GM12801 (cell line): ENCODE measurements around the gene LRP1-AS.

Source experiments
- TF ChIP-seq, protein P1 (sequence below): IDR thresholded peaks from one replicate; pipeline ENCODE4 v1.5.1; 2011; ENCODE audit warnings: control low read depth; ENCODE audit not compliant: insufficient read length; ENCODE audit errors: extremely low read depth

LRP1-AS gene

DNA sequence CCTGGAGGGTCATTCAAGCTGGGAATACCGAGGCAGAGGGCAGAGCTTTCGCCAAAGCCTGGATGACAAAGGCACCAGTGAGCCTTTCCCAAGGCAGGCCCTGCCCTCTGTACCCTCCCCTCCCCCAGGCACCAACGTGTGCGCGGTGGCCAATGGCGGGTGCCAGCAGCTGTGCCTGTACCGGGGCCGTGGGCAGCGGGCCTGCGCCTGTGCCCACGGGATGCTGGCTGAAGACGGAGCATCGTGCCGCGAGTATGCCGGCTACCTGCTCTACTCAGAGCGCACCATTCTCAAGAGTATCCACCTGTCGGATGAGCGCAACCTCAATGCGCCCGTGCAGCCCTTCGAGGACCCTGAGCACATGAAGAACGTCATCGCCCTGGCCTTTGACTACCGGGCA lies 38.0 kb upstream of the LRP1-AS start:
- TF ChIP-seq, protein P1, sequence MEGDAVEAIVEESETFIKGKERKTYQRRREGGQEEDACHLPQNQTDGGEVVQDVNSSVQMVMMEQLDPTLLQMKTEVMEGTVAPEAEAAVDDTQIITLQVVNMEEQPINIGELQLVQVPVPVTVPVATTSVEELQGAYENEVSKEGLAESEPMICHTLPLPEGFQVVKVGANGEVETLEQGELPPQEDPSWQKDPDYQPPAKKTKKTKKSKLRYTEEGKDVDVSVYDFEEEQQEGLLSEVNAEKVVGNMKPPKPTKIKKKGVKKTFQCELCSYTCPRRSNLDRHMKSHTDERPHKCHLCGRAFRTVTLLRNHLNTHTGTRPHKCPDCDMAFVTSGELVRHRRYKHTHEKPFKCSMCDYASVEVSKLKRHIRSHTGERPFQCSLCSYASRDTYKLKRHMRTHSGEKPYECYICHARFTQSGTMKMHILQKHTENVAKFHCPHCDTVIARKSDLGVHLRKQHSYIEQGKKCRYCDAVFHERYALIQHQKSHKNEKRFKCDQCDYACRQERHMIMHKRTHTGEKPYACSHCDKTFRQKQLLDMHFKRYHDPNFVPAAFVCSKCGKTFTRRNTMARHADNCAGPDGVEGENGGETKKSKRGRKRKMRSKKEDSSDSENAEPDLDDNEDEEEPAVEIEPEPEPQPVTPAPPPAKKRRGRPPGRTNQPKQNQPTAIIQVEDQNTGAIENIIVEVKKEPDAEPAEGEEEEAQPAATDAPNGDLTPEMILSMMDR: no peak

DNA sequence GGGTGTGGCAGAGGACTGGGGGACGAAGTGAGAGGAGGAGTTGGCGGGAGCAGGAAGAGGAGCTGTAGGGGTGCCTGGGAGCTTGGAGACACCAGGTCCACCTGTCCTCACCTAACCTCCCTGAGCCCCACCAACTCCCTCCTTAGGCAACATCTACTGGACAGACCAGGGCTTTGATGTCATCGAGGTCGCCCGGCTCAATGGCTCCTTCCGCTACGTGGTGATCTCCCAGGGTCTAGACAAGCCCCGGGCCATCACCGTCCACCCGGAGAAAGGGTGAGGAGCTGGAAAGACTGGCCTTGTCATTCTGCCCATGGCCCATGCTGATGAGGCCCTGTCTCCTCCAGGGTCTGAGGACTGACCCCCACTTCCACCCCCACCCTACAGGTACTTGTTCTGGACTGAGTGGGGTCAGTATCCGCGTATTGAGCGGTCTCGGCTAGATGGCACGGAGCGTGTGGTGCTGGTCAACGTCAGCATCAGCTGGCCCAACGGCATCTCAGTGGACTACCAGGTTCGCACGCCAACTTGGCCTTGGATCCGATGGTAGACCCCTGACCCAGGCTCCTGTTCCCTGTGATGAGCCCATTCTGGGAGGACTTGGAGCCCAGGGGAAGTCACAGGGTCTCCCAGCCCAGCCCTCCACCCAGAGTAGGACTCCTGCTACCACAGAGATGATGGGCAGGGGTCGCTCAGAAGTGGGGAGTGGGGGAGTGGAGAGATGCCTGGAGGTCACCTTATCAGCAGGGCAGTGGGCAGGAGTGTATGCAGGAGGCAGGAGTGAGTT lies 36.7 kb upstream of the LRP1-AS start:
- TF ChIP-seq, protein P1: no peak

DNA sequence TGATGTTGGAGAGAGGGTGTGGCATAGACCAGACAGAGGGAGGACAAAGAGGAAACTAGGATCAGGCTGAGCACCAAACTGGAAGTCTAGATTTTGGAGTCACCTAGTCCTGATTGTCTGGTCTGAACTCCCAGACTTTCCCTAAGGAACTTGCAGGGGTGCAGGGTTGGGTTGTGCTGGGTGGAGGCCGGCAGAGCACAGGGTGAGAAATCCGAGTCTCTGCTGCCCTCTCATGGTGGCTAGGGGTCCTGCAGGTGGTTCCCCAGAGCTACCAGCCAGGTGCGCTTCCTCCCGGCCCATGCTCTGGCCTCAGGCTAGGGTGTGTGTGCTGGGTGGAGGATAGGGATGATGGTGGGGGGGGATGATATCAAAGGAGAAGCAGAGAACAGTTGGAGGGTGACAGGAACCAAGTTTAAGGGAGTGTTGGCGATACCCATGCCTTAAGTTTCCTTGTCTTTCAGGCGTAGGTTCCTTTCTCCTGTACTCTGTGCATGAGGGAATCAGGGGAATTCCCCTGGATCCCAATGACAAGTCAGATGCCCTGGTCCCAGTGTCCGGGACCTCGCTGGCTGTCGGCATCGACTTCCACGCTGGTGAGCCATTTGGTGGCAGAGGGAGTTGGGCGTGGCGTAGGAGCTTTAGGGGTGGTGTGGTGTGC lies 35.6 kb upstream of the LRP1-AS start:
- TF ChIP-seq, protein P1: no peak

DNA sequence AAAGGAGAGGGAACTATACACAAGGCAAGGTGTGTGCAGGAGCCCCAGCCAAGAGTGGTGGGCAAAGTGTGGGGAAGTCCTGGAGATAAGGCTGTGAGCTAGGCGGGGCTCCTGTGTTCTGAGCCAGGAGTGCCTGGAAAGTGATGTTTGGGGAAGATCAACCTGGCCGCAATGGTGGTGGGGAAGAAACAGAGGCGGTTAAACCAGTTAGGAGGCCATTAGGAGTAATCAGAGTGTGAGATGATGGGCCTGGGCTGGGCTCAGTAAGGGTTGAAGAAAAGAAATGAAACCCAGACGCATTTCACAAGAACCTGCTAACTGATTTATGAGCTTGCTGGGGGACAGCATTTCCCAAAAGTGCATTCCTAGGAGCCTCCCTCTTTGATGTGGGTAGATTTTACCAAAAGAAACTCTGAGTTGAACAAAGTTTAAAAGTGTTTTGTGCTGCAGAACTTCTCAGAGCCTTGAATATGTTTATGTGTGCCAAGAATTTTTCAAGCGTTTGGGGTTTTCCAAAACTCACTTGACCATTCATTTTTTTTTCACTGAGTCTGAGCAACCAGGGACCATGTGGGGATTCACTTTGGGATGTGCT lies 34.2 kb upstream of the LRP1-AS start:
- TF ChIP-seq, protein P1: no peak

DNA sequence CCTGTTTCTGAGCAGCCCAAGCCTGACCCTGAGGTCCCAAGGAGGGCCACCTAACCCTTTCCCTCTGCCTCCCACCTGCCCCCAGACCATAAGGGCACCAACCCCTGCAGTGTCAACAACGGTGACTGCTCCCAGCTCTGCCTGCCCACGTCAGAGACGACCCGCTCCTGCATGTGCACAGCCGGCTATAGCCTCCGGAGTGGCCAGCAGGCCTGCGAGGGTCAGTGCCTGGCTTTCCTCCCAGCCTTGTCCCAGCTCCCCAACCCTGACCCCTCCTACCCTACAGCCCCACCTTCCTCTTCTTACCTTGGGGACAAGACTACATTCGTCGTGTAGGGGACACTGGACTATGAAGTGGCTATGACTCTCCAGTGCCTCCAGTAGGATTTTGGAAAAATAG lies 33.7 kb upstream of the LRP1-AS start:
- TF ChIP-seq, protein P1: no peak

DNA sequence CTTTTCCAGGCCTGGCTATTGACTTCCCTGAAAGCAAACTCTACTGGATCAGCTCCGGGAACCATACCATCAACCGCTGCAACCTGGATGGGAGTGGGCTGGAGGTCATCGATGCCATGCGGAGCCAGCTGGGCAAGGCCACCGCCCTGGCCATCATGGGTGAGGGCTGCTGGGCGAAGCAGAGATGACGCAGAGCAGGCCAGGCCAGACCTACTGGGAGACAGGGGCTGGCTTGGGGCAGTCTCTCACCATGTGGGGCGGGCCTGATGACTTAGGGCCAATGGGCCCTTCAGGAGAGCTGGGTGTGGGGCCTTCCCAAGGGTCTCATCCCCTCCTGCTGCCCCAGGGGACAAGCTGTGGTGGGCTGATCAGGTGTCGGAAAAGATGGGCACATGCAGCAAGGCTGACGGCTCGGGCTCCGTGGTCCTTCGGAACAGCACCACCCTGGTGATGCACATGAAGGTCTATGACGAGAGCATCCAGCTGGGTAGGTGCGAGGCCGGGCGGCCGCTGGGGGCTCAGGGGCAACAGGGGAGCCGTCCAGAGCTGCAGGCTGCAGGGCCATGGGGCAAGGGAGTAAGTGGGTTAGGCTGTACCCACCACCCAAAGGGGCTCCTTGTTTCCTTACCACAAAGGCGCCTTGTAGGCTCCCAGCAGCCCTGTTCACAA lies 33.0 kb upstream of the LRP1-AS start:
- TF ChIP-seq, protein P1: no peak
